Stimulated activated CD4-positive, alpha-beta T cell treated with anti-CD3 and anti-CD28 coated beads, Interleukin-12 subunit alpha, Interleukin-12 subunit beta, amount 100 ng/mL, for 4 hours (primary cell): ENCODE measurements around the gene STXBP5.

ENCODE experiments used
- DNase-seq: peaks from one replicate; pipeline ENCODE4 v3.0.0-alpha.2; 2020

The STXBP5 gene

DNA sequence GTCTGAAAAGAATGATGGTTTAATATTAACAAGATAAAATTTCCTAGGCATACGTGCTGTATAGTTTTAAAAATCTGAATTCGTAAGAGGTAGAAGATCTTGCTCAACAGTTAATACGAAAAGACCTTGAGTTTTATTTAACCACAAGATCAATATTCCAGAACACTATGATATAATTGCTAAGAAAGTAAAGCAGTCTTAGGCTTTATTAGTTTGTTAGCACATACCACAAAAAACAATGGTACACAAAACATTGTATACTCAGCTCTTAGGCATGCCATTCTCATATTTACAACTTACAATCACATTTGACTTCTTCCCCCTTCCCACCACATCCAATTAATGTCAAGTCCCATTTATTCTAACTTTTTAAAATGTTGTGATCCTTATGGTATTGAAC, 24.4 kb upstream of the STXBP5 start:
- no peak for DNase-seq

DNA sequence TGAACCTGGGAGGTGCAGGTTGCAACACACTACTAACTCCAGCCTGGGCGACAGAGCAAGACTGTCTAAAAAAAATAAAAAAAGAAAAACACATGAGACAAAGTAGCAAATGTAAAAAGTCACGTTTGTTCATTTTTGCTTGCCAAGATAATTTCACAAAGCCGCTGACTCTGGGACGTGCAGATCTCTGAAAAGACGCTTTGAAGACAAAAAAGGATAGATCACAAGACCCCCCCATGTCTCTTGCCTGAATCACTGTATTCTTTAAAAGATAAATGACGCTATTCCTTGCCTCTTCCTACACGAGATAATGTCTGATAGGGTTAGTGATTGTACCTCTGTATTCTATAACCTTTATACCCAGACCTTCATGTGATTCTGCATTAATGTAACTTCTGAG, 23.3 kb upstream of the STXBP5 start:
- no peak for DNase-seq

DNA sequence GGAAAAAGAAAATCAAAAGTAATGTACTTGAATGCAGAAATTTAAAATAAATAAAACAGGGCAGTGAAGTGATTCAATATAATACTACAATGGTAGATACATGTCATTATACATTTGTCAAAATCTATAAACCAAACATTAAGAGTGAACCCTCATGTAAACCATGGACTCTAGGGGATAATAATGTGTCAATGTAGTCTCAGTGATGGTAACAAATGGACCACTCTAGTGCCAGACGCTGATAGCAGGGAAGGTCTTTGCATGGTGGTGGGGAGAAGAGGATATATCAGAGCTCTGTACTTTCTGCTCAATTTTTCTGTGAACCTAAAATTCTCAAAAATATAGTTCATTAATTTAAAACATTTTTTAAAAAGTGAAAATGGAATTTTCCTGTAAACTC, 19.8 kb upstream of the STXBP5 start:
- no peak for DNase-seq

DNA sequence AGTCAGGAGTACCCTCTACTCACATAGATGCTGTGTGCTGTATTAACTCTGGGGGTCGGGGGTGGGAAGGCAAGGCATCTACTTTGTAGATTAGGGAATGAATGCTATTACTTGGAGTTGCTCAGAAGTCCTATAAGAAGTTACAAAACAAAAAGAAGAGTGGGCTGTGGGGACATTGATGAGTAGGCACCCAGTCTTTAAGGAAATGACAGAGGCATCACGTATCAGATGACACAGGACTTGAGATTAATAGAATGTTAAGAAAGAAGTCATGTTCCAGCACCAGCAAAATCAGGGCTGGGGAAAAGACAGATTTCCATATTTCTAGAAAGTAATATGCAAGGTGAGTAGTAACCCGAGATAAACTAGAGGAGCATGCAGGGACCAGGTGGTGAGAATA, 19.0 kb upstream of the STXBP5 start:
- no peak for DNase-seq

DNA sequence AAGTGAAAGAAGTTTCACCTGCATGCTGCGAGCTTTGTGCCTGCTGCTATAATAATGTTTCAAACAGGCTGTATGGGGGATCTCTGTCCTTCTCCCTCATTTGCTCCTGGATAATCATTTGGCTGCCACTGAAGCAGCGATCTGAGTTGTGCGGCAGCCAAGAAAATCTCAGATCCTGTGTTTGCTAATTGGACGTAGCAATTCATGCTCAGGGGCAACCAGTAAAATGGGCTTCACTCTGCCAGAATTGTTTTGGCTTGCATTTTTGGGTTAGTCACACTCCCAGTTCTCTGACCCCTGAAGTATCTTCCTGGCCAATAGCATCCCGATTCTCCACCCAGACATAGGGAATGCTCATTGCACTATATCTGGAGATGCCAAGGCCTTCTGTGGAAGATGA, 13.7 kb upstream of the STXBP5 start:
- DNase-seq = no peak

DNA sequence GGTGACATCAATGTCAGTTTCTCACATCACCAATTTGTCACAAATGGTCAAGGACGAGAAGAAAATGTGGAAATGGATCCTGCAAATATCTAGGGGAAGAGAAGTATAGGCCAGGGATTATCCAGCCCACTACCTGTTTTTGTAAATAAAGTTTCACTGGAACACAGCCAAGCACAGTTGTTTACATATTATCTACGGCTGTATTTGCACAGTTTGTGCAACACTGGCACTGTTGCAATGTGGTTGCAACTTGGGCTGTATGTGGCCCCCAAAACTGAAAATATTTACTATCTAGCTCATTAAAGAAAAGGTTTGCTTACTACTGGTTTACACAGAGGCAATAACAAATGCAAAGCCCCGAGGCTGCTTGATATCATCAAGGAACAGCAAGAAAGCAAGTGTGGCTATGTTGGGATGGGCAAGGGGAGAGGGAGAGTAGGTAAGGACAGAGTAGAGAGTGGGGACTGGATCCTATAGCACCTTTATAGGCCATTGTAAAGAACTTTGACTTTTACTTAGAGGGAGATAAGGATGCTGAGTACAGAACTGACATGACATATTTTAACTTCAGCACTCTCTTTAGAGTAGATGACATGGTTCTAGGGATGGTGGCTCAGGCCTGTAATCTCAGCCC, 11.8 kb upstream of the STXBP5 start:
- DNase-seq = no peak

DNA sequence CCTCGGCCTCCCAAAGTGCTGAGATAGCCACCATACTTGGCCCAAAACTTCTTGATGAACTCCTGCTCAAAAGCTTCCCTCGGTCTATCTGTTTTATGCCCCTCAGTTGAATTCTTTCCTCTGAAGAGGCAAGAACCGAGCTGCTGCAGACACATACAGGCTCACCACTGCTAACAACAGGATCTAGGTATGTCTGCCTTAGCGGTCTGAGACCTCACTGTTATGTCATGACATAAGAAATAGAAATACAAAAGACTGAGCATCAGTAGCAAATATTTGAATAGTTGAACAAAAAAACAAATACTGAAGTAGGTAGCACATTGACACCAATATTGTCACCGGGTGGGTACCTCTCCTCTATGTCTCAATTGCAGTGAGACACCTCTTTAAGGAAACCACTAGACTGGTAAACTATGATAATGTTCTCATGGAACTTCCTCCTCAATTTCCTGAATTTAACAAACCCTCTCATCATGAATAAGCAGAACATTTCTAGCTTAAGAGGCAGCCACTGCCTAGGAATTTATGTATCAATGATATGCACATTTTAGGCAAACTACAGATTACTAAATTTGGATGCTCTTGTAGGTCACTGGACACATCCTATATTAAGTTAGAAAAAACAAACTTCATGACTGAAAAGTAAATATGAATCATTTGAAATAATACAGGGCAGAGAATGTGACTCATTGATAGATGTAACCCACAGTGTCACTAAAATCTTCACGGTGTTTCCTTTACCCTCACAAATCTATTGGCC, 9.4 kb upstream of the STXBP5 start:
- DNase-seq = no peak

DNA sequence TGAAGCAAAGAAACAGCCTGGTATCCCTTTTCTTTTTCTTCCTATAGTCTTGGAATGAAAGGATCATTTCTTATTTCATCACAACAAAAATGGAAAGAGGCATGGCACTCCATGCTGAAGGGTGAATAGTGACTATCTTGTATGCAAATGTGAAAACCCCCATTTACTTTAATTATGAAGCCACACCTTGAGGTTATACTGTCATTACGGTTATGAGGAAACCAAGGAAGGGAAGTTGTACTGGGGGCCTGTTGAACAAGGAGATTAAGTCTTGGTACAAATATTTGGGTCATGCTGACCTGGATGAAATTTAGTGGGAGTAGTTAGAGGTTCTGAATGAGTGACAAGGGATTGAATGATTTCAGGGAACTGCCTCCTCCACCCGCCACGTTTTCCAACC, 8.7 kb upstream of the STXBP5 start:
- no peak for DNase-seq

DNA sequence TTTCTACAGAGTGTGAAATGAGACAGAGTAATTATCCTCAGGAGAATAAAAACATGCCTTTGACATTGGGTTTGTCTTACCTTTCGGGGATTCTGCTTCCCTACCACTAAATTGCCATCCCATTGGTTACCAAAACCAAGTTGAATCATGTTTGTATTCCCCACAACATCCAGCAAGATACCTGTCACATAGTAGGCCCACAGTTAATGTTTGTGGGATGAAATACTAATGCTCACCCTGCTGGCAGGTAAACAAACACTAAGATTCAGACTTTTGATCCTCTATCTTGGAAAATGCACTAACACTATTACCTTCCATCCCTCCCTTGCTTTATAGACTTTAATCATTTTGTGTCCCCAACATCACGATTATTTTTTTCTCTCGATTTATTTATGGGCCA, 8.2 kb upstream of the STXBP5 start:
- no peak for DNase-seq

DNA sequence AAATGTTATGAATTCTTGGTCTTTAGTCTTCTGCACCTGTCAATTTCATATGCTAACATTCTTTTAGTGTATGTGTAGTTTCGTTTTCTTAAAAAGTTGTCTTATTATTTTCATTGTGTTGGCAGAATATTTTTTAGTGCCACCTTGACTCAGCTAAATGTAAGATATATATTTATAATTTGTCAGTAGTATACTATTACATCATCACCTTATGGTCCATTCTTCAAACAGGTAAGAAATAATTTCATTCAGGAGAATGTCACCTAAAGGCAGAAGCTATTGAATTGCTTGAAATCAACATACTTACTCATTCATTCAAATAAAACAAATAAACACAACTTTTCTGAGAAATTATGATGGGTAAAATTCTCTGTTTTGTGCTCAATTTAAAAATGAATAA, 3.5 kb upstream of the STXBP5 start:
- DNase-seq = no peak

DNA sequence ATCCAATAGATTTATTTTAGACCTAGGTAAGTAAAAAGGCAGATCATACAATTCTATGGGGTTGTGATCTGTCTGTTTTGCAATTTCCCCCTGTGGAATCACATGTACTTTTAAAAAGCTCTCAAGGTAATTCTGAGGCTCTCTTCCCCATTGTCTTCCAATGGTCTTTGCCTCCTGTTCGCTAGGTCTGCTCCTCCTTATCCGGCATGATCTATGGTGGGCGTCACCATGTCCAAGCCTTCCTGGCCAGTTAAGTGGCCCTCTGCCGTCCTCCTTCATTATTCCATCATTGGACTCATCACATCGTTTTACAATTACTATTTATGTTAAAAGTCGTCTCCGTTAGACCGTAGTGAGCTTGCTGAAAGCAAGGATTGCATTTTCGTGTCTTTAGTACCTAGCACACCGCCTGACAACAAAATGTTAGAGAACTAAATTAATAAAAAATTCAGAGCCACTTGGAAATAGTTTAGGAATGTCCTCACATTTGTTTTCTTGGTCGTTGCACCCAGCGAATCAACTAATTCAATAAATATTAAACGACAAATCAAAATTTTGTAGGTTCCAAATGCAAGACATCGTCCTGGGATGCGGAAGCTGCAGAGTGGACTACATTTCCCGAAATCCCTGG, 2.2 kb upstream of the STXBP5 start:
- DNase-seq = no peak

DNA sequence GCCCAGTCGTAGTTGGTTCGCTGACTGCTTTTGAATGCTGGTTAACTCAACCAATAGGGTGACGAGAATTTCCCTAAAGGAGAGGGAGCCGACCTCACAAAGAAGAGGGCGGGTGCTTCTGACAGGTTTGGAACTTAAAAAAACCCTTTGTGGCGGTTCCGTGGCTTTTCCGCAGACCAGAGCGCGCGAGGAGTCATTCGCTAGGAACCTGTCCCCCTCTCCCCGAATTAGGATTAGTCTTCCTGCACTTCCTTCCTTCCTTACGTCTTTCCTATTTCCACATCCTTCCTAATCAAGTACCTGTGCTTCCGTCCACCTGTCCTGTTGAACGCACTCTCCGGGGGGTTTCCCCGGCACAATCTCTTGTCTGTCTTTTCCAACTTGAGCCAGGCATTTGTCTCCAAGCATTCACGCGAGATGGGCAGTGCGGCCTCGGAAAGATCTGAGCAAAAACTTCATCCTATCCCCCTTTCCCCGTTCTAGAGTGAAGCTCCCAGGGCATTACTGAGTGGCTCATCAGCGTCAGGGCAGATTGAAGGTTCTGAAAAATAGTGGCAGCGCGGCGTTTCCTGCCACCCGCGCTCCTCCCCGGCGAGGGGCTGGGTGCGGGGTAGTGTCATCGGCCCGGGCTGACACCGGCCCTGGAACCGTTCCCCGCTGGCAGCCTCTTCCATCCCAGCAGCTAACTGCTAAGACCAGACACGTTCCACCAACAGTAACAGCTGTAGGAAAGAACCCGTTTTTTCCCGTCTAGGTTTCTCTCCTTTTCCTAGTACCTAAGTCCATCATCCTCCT, 1.5 kb upstream of the STXBP5 start:
- peak; percentile 62 for DNase-seq

DNA sequence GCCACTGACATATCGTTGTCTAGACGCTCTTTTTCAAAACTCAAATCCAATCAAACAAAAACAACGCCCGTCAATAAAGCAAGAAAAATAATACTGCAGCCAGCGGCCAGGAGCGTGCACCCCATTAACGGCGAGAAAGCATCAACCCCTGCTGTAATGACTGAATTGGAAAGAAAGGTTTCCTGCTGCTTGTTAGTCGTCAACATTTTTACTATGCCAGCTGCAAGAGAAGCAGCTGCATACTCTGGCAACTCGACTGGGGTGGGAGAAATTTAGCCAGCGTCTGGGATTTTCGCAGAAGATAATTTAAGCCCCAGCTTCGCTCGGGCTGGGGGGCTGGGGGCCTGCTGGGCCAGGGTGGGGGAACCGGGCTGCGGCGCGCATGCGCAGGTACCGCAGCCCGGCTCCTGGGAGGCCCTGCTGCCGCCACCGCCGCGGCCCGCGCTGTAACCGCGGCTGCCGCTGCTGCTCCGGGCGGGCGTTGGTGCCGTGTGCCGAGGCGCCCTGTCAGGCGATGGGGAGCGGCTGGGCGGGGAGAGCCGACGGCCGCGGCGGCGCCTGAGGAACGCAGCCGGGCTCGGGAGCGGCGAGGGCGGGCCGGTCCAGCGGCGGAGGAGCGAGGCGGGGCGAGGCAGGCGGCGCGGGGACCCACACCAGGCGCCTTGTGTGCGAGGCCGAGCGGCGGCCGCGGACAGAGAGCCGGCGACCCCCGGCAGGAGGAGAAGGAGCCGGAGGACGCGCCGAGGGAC, 732 bp upstream of the STXBP5 start:
- peak; percentile 66 for DNase-seq

DNA sequence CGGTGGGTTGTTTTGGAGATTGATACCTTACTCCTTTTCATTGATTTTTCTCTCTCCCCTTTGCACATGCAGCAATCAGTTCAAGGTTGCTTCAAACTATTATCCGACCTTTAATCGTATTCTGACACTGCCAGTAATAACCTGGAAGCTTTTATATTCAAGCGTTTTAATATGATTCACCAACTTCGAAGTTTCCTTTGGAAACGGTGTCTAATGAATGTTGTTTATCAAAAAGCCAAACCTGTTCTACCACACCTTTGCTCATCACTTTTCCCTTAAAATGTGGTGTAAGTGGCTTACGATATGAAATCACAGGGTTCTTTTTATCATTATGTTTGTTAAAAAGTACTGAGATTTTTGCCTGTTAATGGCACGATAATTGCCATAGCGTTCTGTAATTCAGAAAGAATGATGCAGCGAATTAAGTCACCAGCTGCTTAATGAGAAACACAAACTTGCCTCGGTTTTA, 660 bp downstream of the STXBP5 start:
- DNase-seq = no peak

DNA sequence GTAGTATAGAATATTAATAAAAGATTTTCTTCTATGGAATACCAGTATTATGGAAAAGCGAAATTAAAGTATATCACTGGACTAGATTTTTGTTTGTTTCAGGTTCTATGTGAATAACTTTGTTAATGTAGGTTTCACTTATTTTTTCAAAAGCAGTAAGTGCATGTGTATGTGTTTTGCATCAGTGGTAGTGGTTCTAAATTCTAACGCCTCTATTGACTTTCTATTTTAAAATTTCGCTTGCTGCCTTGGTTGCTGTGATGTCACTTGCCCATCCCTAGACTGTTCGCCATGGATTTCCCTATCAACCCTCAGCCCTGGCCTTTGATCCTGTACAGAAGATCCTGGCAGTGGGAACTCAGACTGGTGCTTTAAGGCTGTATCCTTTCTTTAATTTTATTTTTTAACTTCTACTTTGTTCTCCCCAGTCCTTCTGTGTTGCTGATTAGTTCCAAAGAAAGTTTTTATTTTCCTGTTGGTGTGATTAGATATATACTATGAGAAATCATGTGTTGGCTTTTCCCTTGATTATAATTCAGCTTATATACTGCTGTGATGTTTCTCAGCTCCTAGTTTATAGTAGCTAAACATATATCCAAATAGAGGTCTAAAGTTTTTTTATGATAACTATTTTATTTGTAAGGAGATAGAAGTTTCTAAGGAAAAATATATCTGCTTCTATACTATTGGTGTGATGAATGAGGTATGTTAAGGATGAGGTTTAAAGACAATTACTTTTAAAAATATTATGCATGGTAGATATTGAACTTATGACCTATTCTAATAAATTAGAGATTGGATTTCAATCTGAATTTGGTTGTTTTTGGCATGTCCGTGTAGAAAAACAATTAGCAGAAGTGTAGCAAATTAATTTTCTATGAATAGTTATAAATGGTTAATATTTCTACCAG, 1.7 kb downstream of the STXBP5 start:
- no peak for DNase-seq

DNA sequence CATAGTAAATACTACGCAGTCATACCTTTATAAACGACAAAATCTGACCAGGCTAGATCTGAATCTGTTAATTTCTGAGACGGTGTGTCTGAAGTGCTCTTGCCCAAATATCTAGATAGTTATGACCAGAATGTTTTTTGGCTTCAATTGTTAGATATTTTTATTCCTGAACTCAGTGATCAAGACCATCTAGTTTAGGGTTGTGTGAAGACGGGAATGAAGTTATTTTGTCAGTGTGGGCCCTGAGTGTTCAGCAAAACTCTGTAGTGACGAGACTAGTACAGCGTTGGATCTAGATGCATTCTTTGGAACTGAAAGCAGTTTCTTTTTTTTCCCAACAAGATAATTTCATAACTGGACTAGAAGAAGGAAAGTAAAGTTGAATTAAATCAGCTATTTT, 3.1 kb downstream of the STXBP5 start:
- no peak for DNase-seq

DNA sequence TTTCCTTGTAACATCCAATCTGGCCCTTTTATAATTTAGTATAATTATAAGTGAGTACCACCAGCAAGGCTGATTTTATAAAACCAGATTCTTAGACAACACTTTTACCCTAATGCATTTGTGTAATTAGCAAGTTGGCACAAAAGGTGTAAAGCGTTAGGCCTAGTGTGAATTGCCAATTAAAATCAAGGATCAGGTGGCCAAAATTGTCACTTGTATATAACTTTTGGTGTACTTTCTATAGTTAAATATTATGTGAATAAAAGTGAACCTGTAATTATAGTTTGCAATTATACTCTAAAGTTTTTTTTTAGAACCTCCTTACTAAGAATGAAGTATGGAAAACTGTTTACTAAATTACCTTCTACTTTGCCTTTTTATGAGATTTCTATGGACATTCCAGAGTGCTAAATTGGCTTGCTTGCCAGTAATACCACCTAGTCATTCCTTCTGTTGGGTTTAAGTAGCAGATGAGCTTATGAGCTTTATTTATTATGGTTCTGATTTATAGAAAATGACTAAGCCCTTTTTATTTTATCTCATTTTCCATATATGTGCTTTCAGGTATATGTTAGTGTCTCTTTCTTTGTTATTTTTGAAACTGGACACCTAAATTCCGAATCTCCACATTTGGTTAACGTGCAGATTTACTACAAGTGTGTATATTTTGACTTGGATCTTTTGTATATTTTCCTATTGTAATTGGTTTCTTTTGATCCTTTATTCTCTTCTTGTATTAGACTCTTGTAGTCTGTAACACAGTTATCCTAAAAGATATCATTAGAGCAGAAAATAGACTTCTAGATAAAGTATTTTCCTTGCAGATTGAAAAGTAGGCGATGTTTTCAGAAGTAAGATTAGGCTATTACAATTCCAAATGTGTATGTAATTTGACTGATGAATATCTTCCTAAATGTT, 3.9 kb downstream of the STXBP5 start:
- no peak for DNase-seq

DNA sequence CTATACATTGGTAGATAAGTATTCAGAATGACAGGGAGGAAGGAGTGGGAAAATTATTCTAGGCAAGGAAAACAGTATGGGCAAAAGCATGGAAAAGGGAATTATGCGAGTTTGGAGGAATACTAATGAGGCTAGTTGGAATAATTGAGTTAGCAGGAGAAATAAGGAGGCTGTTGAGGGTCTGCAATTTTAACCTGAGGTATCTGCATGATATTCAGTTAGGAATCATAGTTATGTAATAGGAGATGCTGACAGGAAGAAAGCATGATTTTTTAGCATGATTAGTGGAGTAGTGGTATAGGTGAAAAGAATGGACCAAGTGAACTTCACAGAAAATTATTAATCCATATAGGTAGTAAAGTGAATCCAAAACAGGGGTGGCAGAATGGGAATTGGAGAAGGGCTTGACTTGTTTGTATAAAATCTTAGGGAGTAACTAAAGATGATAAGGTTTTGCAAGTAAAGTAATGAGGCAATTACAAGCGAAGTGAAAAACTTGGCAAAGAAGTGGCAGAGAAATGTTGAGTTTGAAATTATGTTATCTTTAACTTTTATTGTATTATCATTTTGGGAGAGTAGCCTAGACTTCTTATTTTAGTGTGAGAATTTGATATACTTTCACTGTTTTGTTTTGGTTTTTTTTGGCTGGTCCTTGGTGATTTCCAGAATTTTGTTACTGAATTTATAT, 5.7 kb downstream of the STXBP5 start:
- no peak for DNase-seq

DNA sequence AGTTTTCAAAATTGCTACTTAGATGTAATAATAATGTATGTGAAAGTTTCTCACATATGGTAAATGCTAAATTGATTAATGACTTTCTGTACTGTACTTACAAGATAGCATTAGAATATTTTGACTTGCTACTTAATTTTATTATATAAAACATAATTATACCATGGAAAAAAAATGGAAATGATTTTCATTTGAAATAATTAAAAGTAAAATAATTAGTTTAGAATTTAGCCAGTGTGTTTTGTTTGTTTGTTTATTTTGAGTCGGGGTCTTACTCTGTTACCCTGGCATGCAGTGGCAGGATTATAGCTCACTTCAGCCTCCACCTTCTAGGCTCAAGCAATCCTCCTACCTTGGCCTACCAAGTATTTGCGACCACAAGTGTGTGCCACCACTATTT, 7.1 kb downstream of the STXBP5 start:
- no peak for DNase-seq

DNA sequence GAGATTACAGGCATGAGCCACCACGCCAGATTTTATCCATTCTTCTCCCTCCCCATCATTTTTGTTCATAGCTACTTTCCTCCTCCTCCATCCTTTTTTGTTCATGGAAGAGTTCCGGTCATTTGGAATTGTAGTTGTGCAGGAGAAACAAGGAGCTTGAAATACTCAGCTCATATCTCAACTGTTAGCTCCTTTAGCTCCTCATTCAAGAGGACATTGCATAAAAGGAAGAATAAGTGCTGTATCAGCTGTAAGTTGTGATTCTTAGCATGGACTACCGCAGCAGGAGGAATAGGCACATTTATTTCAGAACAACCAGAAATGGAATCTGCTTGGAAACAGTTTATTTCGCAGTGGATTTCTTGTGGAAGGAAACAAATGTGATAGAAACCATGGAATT, 7.6 kb downstream of the STXBP5 start:
- DNase-seq = no peak
